Liver (tissue), 9 donors: Measurements from ENCODE around the gene CADM3. TPM values are rescaled to one million over a fixed set of nuclear protein-coding genes. Genes with fewer than 3 reads are reported as not detected.

Experiments
- DNase-seq: peaks from one replicate; pipeline ENCODE4 v3.0.0-alpha.2; 2017; ENCODE audit warnings: low spot score
- H3K27ac ChIP-seq, 2 donors: one replicate each; pipeline ENCODE4 v1.7.0; 2013; ENCODE audit warnings: inconsistent platforms in 2 of 2, low read length in 2 of 2, control low read depth in 1 of 2, low read depth in 1 of 2, mild to moderate bottlenecking in 1 of 2
- H3K27me3 ChIP-seq, 4 donors: one replicate each; pipeline versions ENCODE4 v1.6.1 to v1.7.0; 2013; ENCODE audit warnings: low read length in 3 of 4, inconsistent platforms in 1 of 4, mild to moderate bottlenecking in 1 of 4, moderate library complexity in 1 of 4; ENCODE audit not compliant: control insufficient read depth in 4 of 4, insufficient read depth in 4 of 4
- H3K36me3 ChIP-seq, 4 donors: one replicate each; pipeline versions ENCODE4 v1.6.1 to v1.7.0; 2013; ENCODE audit warnings: low read length in 3 of 4, mild to moderate bottlenecking in 3 of 4, low read depth in 1 of 4, moderate library complexity in 1 of 4; ENCODE audit not compliant: control insufficient read depth in 4 of 4, insufficient read depth in 3 of 4
- H3K4me1 ChIP-seq, 4 donors: one replicate each; pipeline versions ENCODE4 v1.6.1 to v1.7.0; 2013; ENCODE audit warnings: low read length in 3 of 4, mild to moderate bottlenecking in 3 of 4, moderate library complexity in 1 of 4; ENCODE audit not compliant: control insufficient read depth in 4 of 4, insufficient read depth in 4 of 4
- H3K4me3 ChIP-seq, 3 donors: one replicate each; pipeline versions ENCODE4 v1.6.1 to v1.7.0; 2013; ENCODE audit warnings: low read length in 3 of 3, control low read depth in 1 of 3, low read depth in 1 of 3, mild to moderate bottlenecking in 1 of 3
- H3K9ac ChIP-seq, 2 donors: one replicate each; pipeline ENCODE4 v1.7.0; 2013; ENCODE audit warnings: low read length in 2 of 2, mild to moderate bottlenecking in 2 of 2, moderate library complexity in 2 of 2, control low read depth in 1 of 2, low read depth in 1 of 2
- H3K9me3 ChIP-seq, 4 donors: one replicate each; pipeline versions ENCODE4 v1.6.1 to v1.7.0; 2013; ENCODE audit warnings: low read length in 3 of 4; ENCODE audit not compliant: control insufficient read depth in 4 of 4
- EGR1 ChIP-seq, 2 donors: IDR thresholded peaks; 2 replicates each; pipeline ENCODE4 v1.6.1; 2016 to 2018; ENCODE audit warnings: antibody characterized with exemption in 2 of 2, low read depth in 2 of 2
- FOXA1 ChIP-seq: IDR thresholded peaks from 2 replicates; pipeline ENCODE4 v1.6.1; 2016; ENCODE audit warnings: antibody characterized with exemption
- GABPA ChIP-seq, 2 donors: IDR thresholded peaks in 1 of 2; conservative IDR thresholded peaks in 1 of 2; 2 replicates each; pipeline ENCODE4 v1.6.1; 2016; ENCODE audit warnings: antibody characterized with exemption in 2 of 2, mild to moderate bottlenecking in 1 of 2, moderate library complexity in 1 of 2
- HNF4A ChIP-seq, 2 donors: conservative IDR thresholded peaks; 2 replicates each; pipeline ENCODE4 v1.6.1; 2016; ENCODE audit warnings: antibody characterized with exemption in 2 of 2, mild to moderate bottlenecking in 2 of 2
- JUND ChIP-seq, 2 donors: IDR thresholded peaks; 2 replicates each; pipeline ENCODE4 v1.6.1; 2016; ENCODE audit warnings: antibody characterized with exemption in 2 of 2
- RXRA ChIP-seq, 2 donors: IDR thresholded peaks; 2 replicates each; pipeline ENCODE4 v1.6.1; 2017 to 2018; ENCODE audit warnings: antibody characterized with exemption in 2 of 2, mild to moderate bottlenecking in 1 of 2
- SP1 ChIP-seq: IDR thresholded peaks from 2 replicates; pipeline ENCODE4 v1.6.1; 2018; ENCODE audit warnings: antibody characterized with exemption, mild to moderate bottlenecking
- TAF1 ChIP-seq: conservative IDR thresholded peaks from 2 replicates; pipeline ENCODE4 v1.6.1; 2016; ENCODE audit warnings: antibody characterized with exemption, mild to moderate bottlenecking
- WGBS: extraction: QIAGEN DNeasy Blood & Tissue Kit; methylation state at CpG from one replicate; pipeline ENCODE4 v1.1.7; 2013; 5-methylcytosine and 5-hydroxymethylcytosine counted together
- polyA plus RNA-seq, 2 donors: library from polyadenylated mRNA; stranded (reverse) in 1 of 2; unstranded in 1 of 2; fragments of 200-250 nt in 1 of 2; fragments of >200 nt in 1 of 2; fragmentation: Nextera tagmentation in 1 of 2; extraction: Ambion mirVana in 1 of 2; gene quantifications; one replicate each; pipeline versions ENCODE4 v1.2.1 to v1.2.3, GENCODE V29; 2013 to 2015
- total RNA-seq, 2 donors: library from RNA; depleted of rRNA; stranded (reverse); fragments of >200 nt; gene quantifications; one replicate each; pipeline ENCODE4 v1.2.3, GENCODE V29; 2014
- TF ChIP-seq, protein P1 (sequence below): fragments of 150-350 bp; IDR thresholded peaks from 2 replicates; pipeline ENCODE4 v1.5.1; 2017; ENCODE audit warnings: improper control_type of control experiment, low read depth, low read length; ENCODE audit not compliant: missing input control
- TF ChIP-seq, protein P2 (sequence below): IDR thresholded peaks from 2 replicates; pipeline ENCODE4 v1.6.1; 2016; ENCODE audit warnings: antibody characterized with exemption
- TF ChIP-seq, protein P3 (sequence below): IDR thresholded peaks from 2 replicates; pipeline ENCODE4 v1.6.1; 2016; ENCODE audit warnings: antibody characterized with exemption
- TF ChIP-seq, protein P4 (sequence below): IDR thresholded peaks from 2 replicates; pipeline ENCODE4 v1.6.1; 2016; ENCODE audit warnings: antibody characterized with exemption, mild to moderate bottlenecking
- donor health status: healthy.
- donor health status: healthy.
- donor health status: healthy.
- donor health status: healthy.
- donor health status: healthy.

Gene CADM3
- total and polyA plus RNA-seq, 4 donors = 0.14 to 0.25 (median 0.16) TPM

DNA sequence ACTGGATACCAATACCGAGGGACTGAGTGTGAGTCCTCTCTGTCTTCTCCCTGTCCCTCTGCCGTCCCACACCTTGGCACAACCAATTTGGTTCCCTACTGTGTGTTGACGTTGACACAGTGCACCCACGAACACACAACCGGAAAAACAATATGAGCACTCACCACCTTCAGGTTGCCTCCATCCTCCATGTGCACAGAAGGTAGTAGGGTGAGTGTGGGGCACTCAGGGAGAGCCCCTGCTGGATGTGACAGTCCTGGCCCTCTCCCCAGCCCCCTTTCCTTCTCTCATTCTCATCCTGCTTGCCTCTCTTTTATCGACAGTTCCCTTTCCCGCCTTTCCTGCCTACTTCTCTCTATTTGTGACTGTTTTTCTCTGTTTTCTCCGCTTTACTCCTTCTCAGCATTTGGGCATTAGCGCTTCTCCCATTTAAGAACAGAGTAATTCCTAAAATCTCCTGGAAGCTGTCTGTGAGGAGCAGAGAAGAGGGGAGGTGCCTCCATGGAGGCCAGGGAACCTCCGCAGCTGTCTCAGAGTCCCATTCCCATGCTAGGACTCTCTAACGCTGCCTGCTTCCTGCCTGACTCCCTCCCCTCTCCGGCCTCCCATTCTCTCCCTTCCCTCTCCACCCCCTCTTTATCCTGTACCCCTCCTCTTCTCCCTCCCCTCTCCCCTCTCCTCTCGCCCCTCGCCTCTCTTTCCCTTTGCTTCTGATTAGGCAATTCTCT is 16.4 kb downstream of the CADM3 start:
- Histone ChIP-seq H3K4me1 (no peaks in the 10 kb centered on the region), H3K27ac (no peak overlapping the region), H3K27me3 (peaks cover 0 to 11% (median 4%) of the 10 kb centered on the region in 4 donors), H3K36me3 (no peaks in the 10 kb centered on the region), H3K9me3 (no peaks in the 10 kb centered on the region), H3K9ac (no peak overlapping the region), H3K4me3 (no peak overlapping the region)
- no peak for DNase-seq
- WGBS = 20% methylated on average over 14 of the region's 14 CpGs
- TF ChIP-seq, protein P1, sequence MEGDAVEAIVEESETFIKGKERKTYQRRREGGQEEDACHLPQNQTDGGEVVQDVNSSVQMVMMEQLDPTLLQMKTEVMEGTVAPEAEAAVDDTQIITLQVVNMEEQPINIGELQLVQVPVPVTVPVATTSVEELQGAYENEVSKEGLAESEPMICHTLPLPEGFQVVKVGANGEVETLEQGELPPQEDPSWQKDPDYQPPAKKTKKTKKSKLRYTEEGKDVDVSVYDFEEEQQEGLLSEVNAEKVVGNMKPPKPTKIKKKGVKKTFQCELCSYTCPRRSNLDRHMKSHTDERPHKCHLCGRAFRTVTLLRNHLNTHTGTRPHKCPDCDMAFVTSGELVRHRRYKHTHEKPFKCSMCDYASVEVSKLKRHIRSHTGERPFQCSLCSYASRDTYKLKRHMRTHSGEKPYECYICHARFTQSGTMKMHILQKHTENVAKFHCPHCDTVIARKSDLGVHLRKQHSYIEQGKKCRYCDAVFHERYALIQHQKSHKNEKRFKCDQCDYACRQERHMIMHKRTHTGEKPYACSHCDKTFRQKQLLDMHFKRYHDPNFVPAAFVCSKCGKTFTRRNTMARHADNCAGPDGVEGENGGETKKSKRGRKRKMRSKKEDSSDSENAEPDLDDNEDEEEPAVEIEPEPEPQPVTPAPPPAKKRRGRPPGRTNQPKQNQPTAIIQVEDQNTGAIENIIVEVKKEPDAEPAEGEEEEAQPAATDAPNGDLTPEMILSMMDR = no peak
- TF ChIP-seq RXRA (IDR thresholded peaks at IDR 0.05) (no peak), FOXA1 (no peak), EGR1 (IDR thresholded peaks at IDR 0.05; ENCODE audit: low read depth in 2 of 2) (no peak), GABPA (IDR thresholded peaks at IDR 0.05 in 1 of 2, conservative IDR thresholded peaks at IDR 0.05 in 1 of 2) (no peak), SP1 (no peak), JUND (IDR thresholded peaks at IDR 0.05) (no peak)
- TF ChIP-seq, protein P2, sequence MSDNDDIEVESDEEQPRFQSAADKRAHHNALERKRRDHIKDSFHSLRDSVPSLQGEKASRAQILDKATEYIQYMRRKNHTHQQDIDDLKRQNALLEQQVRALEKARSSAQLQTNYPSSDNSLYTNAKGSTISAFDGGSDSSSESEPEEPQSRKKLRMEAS = no peak
- TF ChIP-seq, protein P3, sequence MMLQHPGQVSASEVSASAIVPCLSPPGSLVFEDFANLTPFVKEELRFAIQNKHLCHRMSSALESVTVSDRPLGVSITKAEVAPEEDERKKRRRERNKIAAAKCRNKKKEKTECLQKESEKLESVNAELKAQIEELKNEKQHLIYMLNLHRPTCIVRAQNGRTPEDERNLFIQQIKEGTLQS = no peak
- TF ChIP-seq, protein P4, sequence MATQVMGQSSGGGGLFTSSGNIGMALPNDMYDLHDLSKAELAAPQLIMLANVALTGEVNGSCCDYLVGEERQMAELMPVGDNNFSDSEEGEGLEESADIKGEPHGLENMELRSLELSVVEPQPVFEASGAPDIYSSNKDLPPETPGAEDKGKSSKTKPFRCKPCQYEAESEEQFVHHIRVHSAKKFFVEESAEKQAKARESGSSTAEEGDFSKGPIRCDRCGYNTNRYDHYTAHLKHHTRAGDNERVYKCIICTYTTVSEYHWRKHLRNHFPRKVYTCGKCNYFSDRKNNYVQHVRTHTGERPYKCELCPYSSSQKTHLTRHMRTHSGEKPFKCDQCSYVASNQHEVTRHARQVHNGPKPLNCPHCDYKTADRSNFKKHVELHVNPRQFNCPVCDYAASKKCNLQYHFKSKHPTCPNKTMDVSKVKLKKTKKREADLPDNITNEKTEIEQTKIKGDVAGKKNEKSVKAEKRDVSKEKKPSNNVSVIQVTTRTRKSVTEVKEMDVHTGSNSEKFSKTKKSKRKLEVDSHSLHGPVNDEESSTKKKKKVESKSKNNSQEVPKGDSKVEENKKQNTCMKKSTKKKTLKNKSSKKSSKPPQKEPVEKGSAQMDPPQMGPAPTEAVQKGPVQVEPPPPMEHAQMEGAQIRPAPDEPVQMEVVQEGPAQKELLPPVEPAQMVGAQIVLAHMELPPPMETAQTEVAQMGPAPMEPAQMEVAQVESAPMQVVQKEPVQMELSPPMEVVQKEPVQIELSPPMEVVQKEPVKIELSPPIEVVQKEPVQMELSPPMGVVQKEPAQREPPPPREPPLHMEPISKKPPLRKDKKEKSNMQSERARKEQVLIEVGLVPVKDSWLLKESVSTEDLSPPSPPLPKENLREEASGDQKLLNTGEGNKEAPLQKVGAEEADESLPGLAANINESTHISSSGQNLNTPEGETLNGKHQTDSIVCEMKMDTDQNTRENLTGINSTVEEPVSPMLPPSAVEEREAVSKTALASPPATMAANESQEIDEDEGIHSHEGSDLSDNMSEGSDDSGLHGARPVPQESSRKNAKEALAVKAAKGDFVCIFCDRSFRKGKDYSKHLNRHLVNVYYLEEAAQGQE = no peak

DNA sequence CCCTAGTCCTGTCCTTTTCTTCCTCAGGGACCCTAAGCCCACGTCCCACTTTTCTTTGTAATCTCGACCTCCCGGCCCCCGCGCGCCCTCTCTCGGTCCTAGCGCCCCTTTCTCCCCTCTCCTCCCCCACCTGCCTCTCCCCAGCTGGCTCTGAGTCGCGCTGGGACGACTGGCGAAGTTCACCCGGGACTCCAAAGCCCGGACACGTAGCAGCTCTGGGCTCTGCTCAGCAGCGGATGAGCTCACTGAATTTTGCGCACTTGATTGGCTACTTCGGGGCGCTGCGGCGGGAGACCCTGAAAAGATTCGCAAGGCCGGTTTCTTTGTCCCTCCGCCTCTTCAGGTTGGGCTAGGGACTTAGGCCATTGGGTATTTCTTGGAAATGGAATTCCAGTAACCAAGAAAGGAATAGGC is 17.0 kb downstream of the CADM3 start:
- no peaks in the 10 kb centered on the region for H3K36me3 ChIP-seq
- H3K9ac ChIP-seq = no peak overlapping the region
- H3K9me3 ChIP-seq = no peaks in the 10 kb centered on the region
- H3K27me3 ChIP-seq = peaks cover 0 to 11% (median 4%) of the 10 kb centered on the region in 4 donors
- TF ChIP-seq, protein P3 = no peak
- TF ChIP-seq HNF4A (conservative IDR thresholded peaks at IDR 0.05) (no peak), RXRA (IDR thresholded peaks at IDR 0.05) (no peak), JUND (IDR thresholded peaks at IDR 0.05) (no peak), GABPA (IDR thresholded peaks at IDR 0.05 in 1 of 2, conservative IDR thresholded peaks at IDR 0.05 in 1 of 2) (no peak), TAF1 (no peak)
- TF ChIP-seq, protein P4 = no peak
- TF ChIP-seq, protein P1 = no peak
- no peak overlapping the region for H3K4me3 ChIP-seq
- DNase-seq = no peak
- H3K4me1 ChIP-seq = no peaks in the 10 kb centered on the region
- H3K27ac ChIP-seq = no peak overlapping the region
- WGBS = 3% methylated on average over 24 of the region's 24 CpGs
